ENCODE results near the gene NMS.

NMS gene

DNA sequence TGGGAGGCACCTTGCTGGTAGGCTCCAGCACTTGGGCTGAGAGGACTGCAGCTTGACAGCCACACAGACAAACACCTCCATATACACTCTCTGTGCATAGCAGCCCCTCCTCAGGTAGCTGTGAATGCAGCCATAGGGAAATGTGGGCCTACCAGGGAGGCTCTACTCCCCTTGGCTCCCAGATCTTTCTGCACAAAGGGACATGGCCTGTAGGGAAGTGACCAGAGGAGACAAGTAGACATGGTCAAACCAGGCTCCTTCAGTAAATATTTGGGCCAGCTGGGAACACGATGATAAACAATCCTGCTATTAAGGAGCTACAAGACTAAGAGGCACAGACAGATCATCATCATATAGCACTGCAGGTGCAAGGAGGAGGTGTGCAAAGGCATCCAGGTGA, 56.6 kb downstream of the NMS start:
- Histone ChIP-seq H3K4me1 (ENCODE audit: control insufficient read depth, insufficient read depth, low read length, poor library complexity, severe bottlenecking) (no peaks in the 10 kb centered on the region), H3K27ac (ENCODE audit: low read depth, low read length, severe bottlenecking) (no peak overlapping the region), H3K4me3 (ENCODE audit: extremely low read depth, insufficient read depth, low read length, poor library complexity, severe bottlenecking) (no peak overlapping the region), H3K9me3 (ENCODE audit: control insufficient read depth, low read length) (no peaks in the 10 kb centered on the region), H3K36me3 (ENCODE audit: control insufficient read depth, insufficient read depth, low read length) (no peaks in the 10 kb centered on the region)
- WGBS, 2 experiments (ENCODE audit: insufficient coverage in 2 of 2), result no CpG with 5 or more reads among the region's 1 CpG

DNA sequence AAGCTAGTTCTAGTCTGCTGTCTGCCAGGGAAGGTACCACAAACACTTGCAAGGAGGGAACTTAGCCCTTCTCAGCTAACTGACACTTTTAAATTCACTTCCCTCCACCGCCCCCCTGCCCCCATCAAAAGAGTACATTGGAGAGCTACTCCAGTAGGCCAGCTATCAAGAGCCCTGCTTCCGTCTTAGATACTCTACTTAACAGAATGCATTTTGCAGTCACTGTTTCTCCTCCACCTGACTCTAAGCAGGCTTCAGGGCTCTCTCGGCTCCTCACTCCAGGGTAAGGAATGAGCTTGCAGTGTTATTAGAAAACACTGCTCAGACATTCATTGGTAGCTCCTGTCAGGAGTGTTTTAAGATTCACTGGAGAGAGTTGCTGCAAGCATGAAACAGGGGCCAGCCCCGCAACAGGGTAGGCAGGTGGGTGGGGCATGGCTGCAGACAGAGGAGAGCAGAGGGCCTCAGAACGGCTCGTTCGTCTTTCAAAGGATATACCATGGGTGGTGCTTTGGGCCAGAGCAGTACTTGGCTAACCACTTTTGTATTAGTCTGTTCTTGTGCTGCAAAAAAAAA, 57.2 kb downstream of the NMS start:
- Histone ChIP-seq H3K27ac (ENCODE audit: low read depth, low read length, severe bottlenecking) (no peak overlapping the region), H3K4me1 (ENCODE audit: control insufficient read depth, insufficient read depth, low read length, poor library complexity, severe bottlenecking) (no peaks in the 10 kb centered on the region), H3K36me3 (ENCODE audit: control insufficient read depth, insufficient read depth, low read length) (no peaks in the 10 kb centered on the region), H3K9me3 (ENCODE audit: control insufficient read depth, low read length) (no peaks in the 10 kb centered on the region), H3K4me3 (ENCODE audit: extremely low read depth, insufficient read depth, low read length, poor library complexity, severe bottlenecking) (no peak overlapping the region)
- 77 to 86% methylated on average over 6 to 7 of the region's 7 CpGs for WGBS, 2 experiments (ENCODE audit: insufficient coverage in 2 of 2)

DNA sequence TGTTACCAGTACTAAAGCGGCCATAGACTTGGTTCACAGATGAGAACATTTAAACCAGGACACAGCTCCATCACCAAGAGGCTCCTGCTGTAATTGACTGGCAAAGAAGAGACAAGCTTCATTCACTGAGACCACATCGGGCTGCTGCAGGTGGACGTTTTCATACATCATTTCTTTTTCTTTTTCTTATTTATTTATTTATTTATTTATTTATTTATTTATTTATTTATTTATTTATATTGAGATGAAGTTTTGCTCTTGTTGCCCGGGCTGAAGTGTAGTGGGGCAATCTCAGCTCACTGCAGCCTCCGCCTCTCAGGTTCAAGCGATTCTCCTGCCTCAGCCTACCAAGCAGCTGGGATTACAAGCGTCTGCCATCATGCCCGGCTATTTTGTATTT, 58.9 kb downstream of the NMS start:
- H3K27ac ChIP-seq (ENCODE audit: low read depth, low read length, severe bottlenecking), result no peak overlapping the region
- no peaks in the 10 kb centered on the region for H3K9me3 ChIP-seq (ENCODE audit: control insufficient read depth, low read length)
- H3K4me1 ChIP-seq (ENCODE audit: control insufficient read depth, insufficient read depth, low read length, poor library complexity, severe bottlenecking), result no peaks in the 10 kb centered on the region
- no peak overlapping the region for H3K4me3 ChIP-seq (ENCODE audit: extremely low read depth, insufficient read depth, low read length, poor library complexity, severe bottlenecking)
- H3K36me3 ChIP-seq (ENCODE audit: control insufficient read depth, insufficient read depth, low read length), result no peaks in the 10 kb centered on the region
- WGBS, 2 experiments (ENCODE audit: insufficient coverage in 2 of 2), result 93 to 95% methylated on average over 5 to 6 of the region's 8 CpGs

DNA sequence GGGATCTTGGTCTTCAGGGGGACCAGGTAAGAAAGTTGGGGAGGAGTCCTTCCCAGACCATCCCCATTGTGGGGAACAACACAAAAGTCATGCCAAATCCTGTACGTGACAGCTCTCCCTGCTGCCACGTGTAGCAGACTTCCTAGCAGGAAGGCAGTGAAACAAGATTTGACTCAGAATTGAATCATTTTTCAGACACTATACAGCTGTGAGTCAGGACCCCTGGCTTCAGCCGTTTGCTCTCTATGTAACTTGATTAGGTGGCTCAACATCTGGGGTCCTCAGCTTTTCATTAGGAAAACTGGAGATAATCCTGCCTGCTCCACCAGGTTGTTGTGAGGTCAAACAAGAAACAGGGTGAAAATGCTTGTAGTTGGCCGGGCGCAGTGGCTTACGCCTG, 59.6 kb downstream of the NMS start:
- H3K9me3 ChIP-seq (ENCODE audit: control insufficient read depth, low read length), result no peaks in the 10 kb centered on the region
- H3K4me1 ChIP-seq (ENCODE audit: control insufficient read depth, insufficient read depth, low read length, poor library complexity, severe bottlenecking), result no peaks in the 10 kb centered on the region
- H3K27ac ChIP-seq (ENCODE audit: low read depth, low read length, severe bottlenecking), result no peak overlapping the region
- no peaks in the 10 kb centered on the region for H3K36me3 ChIP-seq (ENCODE audit: control insufficient read depth, insufficient read depth, low read length)
- H3K4me3 ChIP-seq (ENCODE audit: extremely low read depth, insufficient read depth, low read length, poor library complexity, severe bottlenecking), result no peak overlapping the region
- 85 to 87% methylated on average over 5 to 6 of the region's 6 CpGs for WGBS, 2 experiments (ENCODE audit: insufficient coverage in 2 of 2)
